ENCODE results near the gene MGMT.
A peak's percentile ranks its signal among the peaks of the same experiment; 100 is the strongest.

MGMT gene

GRCh38 chr10:129621062-129621461 is 154.0 kb downstream of the MGMT start:
- DNase-seq = no peak

GRCh38 chr10:129621693-129622092 is 154.7 kb downstream of the MGMT start:
- no peak for DNase-seq

- no peak for DNase-seq
These were observed 155.2 kb downstream of the MGMT start for GRCh38 chr10:129622291-129622690.

- no peak for DNase-seq
These were observed 155.7 kb downstream of the MGMT start for GRCh38 chr10:129622736-129623135.

GRCh38 chr10:129624526-129624925 is 157.5 kb downstream of the MGMT start:
- no peak for DNase-seq

GRCh38 chr10:129626309-129626708 is 159.3 kb downstream of the MGMT start:
- no peak for DNase-seq

- no peak for DNase-seq
These were observed 159.9 kb downstream of the MGMT start for GRCh38 chr10:129626796-129627435.

GRCh38 chr10:129627442-129627841 is 160.4 kb downstream of the MGMT start:
- DNase-seq = no peak

GRCh38 chr10:129628823-129629222 is 161.8 kb downstream of the MGMT start:
- DNase-seq = peak in 19 of 56 donors; percentile 3 to 68 (median 34)

- no peak for DNase-seq
These were observed 162.9 kb downstream of the MGMT start for GRCh38 chr10:129629911-129630310.

- DNase-seq = no peak
These were observed 164.0 kb downstream of the MGMT start for GRCh38 chr10:129631006-129631405.

GRCh38 chr10:129631870-129632623 is 165.0 kb downstream of the MGMT start:
- DNase-seq = no peak

- DNase-seq = no peak
These were observed 170.0 kb downstream of the MGMT start for GRCh38 chr10:129637010-129637409.

- no peak for DNase-seq
These were observed 170.8 kb downstream of the MGMT start for GRCh38 chr10:129637846-129638245.

- DNase-seq = no peak
These were observed 174.3 kb downstream of the MGMT start for GRCh38 chr10:129641351-129641750.

- no peak for DNase-seq
These were observed 174.9 kb downstream of the MGMT start for GRCh38 chr10:129641982-129642381.

- no peak for DNase-seq
These were observed 175.4 kb downstream of the MGMT start for GRCh38 chr10:129642427-129642826.

- no peak for DNase-seq
These were observed 176.2 kb downstream of the MGMT start for GRCh38 chr10:129643266-129643665.

GRCh38 chr10:129645487-129645886 is 178.4 kb downstream of the MGMT start:
- no peak for DNase-seq

GRCh38 chr10:129646973-129647372 is 179.9 kb downstream of the MGMT start:
- no peak for DNase-seq

GRCh38 chr10:129647590-129647989 is 180.5 kb downstream of the MGMT start:
- DNase-seq = no peak

GRCh38 chr10:129648856-129649255 is 181.8 kb downstream of the MGMT start:
- DNase-seq = no peak

- DNase-seq = no peak
These were observed 185.0 kb downstream of the MGMT start for GRCh38 chr10:129652021-129652420.
